Muscle of arm (tissue), 12 donors: ENCODE data around the gene MEGF9. TPM values are rescaled to one million over a fixed set of nuclear protein-coding genes. Genes with fewer than 3 reads are reported as not detected.

Experiments
- DNase-seq: peaks from one replicate; pipeline ENCODE4 v3.0.0-alpha.2; 2013
- polyA plus RNA-seq, 12 donors: library from polyadenylated mRNA; unstranded; fragments of 120-200 nt; gene quantifications; one replicate each; pipeline ENCODE4 v1.2.1, GENCODE V29; 2013; ENCODE audit not compliant: insufficient read length in 12 of 12

MEGF9 gene
- polyA plus RNA-seq, 12 donors, result 6.5 to 16.9 (median 8.0) TPM; not detected in 1

GRCh38 chr9:120708526-120709224 lies 5.6 kb downstream of the MEGF9 start:
- no peak for DNase-seq

GRCh38 chr9:120707170-120707569 lies 7.1 kb downstream of the MEGF9 start:
- no peak for DNase-seq

DNA sequence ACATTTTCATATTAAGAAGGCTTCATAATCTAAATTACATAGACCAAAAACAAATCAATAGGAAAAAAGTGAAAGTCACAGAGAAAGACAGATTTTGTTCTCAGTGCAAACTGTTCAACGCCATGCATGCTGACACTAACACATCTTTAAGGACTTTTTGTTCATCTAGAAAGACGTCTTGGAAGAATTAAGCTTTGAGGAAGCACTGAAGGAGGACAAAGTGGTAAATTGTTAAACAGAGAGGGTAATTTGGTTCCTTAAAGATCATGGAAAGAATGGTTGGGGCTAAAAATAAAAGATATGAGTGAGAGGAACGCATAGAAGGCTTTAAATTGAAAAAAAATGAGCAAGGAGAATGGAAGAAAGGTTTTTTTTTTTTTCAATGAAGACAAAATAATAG lies 9.1 kb downstream of the MEGF9 start:
- DNase-seq, result no peak

DNA sequence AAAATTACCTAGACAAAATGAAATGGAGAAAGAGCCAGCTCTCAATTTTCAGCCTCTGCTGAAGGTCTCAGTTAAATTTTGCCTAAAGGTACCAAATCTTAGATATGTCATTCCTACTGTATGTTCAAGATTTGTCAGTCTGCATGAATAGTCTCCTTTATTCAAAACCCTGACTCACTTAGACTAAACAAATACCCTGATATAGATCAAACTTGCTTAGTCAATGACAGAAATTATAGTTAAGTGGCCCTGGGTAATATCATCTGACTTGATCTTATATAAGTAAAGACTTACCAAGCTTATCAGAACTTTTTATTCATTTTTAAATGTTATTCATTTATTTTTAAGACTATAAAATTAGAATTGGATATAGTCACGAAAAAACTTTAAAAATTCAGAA lies 12.2 kb downstream of the MEGF9 start:
- DNase-seq, result no peak

- DNase-seq, result no peak
Measured at GRCh38 chr9:120701248-120701647, 13.0 kb downstream of the MEGF9 start.

DNA sequence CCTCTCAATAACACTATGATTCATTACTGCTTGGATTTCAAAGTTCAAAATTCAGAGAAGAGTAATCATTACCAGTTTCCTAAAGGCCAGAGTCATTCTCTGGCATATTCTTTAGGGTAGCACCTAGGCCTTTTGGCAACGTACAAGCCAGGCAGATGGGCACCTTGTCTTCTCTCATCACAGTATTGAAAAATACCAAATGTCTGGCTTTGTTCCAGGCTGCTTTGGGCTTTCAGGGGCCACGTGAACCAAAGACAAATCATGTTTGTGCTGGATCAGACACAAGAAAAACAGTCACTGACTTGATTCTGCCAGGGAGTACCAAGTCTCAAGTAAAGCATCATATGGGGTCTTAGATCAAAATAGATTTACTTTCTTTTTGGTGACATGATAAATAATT lies 15.5 kb downstream of the MEGF9 start:
- DNase-seq, result no peak

DNA sequence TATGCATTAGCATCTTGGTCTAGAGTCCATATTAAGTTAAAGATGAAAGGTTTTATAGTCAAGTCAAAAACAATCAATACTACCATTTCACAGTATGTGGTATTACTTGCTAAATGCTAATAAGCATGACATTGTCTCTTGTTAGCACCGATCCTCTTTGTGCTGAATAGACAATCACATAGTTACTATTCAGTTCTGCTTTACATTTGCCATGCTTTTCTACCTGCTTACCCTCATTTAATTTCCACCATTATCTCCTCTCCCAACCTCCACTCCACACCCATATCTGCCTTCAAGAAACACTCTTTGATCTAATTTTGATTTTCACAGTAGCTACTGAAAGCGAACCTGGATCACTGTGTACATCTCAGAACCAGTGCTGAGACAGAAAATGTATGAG lies 16.8 kb downstream of the MEGF9 start:
- no peak for DNase-seq

GRCh38 chr9:120696551-120697230 lies 17.6 kb downstream of the MEGF9 start:
- no peak for DNase-seq

DNA sequence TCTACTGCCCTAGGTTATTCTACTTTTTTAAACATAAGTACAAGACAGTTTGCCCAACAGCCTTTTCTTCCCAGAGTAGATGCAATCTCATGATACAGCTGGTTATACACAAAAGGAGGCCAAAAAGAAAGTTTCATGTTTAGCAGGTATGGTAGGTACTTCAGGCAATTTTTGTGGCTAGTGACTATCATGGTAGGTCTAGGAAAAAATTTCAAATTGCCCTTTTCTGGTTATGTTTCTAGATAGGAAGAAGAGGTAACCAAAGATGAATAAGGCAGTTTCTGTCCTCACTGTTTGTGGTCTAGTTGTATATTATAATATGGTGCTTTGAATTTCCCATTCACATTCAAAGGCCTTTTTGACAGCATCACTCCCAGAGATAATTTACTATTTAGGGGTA lies 19.7 kb downstream of the MEGF9 start:
- no peak for DNase-seq

GRCh38 chr9:120693700-120694008 lies 20.6 kb downstream of the MEGF9 start:
- no peak for DNase-seq

DNA sequence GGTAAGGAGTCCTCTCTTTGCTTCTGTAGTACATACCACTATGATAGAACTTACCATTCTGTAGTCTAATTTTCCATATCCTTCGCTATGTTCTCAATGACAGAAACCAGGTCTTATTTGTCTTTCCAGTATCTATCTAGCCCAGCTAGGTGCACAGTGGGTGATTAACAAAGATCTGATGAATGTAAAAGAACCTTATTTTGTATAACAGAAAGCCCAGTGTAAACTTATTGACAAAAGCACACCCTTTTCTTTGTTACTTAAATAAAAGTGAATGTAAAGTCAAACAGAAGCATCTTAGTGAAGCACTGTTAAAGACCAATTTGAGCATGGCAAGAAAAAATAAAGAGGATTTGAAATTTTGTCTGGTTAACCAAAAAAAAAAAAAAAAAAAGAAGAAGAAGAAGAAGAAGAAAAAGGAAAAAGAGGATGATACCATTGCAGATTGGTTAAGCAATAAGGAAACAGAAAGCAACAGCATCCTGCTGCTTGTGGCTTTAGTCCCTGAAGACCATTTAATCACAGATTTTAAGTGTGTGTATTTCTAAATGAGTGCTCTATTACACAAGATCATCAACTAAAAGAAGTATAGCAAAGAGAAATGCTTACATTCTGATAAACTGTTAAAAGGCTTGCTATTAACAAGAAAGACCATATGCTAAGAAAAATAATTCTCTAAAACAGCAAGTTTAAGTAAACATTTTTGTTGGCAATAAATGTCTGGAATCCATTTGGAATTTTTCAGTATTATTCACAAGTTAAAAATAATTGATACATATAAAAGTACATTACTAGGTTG lies 21.2 kb downstream of the MEGF9 start:
- no peak for DNase-seq

DNA sequence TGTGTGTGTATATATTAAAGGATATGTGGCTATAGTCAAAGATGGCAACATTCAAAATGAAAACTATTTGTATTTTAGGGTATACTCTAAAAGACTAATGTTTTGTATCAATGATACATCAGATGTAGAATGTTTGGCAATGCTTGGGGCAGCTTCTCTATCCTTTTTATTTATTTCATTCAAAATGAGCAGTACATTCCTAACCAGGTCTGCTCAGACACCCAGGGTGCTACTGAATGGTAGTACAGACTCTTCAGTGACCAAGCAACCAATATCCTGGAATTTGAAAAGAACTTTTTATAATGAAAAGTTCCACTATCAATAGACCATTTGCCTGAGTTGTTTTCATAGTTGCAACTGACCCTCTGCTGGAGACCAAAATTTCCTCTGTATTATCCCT lies 23.9 kb downstream of the MEGF9 start:
- no peak for DNase-seq

GRCh38 chr9:120689860-120690259 lies 24.4 kb downstream of the MEGF9 start:
- no peak for DNase-seq

DNA sequence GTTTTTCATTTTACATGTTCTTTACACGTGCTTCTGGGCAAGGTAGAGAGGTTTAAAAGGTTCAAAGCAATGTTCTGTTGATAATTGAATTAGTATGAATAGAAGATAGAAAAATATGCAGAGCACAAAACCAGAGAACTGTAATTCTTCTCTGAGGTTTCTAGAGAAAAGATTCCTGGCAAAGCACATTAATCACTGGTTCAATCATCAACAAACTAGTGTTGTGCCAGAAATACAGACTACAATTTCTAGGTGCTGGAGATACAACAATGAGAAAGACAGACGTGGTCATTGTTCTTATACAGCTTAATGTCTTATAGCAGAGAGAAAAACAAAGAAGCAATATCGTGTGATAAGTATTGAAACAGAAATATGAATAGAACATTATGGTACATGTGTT lies 25.5 kb downstream of the MEGF9 start:
- no peak for DNase-seq

DNA sequence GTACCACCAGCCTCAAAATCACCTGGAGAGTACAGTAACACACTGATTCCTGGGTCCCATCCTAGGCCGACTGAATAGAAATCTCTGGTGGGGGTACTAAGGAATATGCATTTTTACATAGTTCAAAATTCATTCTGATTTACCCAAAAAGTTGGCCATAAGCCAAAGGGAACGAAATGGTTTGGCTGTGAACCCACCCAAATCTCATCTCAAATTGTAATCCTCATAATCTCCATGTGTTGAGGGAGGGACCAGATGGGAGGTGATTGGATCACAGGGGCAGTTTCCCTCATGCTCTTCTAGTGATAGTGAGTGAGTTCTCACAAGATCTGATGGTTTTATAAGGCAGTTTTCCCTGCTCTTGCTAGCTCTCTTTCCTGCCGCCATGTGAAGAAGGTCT lies 31.1 kb downstream of the MEGF9 start:
- DNase-seq, result no peak

DNA sequence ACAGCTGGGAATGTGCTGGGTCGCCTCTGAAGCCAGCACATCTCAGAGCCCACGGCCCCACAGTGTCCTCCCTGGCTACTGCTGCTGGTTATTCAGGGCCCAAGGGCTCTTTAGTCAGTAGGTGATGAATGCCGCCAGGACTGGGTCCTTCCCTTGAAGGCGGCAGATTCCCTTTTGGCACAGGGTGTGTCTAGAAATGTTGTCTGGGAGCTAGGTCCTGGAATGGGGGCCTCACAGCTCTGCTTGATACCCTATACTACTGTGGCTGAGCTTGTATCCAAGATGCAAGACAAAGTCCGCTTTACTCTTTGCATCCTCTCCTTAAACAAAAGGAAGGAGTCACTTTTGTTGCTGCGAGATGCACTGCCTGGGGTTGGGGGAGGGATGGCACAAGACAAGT lies 33.1 kb downstream of the MEGF9 start:
- no peak for DNase-seq

GRCh38 chr9:120680579-120680978 lies 33.7 kb downstream of the MEGF9 start:
- no peak for DNase-seq

DNA sequence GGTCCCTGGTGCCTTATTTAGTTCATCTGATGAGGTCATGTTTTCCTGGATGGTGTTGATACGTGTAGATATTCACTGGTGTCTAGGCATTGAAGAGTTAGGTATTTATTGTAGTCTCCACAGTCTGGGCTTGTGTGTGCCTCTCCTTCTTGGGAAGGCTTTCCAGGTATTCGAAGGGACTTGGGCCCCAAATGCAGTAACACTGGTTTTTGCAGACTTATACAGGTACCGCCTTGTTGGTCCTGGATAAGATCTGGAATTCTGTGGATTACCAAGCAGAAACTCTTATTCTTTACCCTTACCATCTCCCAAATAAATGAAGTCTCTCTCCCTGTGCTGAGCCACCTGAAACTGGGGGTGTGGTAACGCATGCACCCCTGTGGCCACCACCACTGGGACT lies 34.1 kb downstream of the MEGF9 start:
- no peak for DNase-seq

DNA sequence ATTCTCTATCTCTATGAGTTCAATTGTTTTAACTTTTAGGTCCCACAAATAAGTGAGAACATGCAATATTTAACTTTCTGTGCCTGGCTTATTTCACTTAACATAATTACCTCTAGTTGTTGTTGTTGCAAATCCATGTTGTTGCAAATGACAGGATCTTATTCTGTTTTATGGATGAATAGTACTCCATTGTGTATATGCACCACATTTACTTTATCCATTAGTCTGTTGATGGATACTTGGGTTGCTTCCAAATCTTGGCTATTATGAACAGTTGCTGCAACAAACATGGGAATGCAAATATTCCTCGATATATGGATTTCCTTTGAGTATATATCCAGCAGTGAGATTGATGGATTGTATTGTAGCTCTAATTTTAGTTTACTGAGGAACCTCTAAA lies 36.3 kb downstream of the MEGF9 start:
- DNase-seq, result no peak

- DNase-seq, result no peak
Measured at GRCh38 chr9:120676767-120677402, 37.4 kb downstream of the MEGF9 start.

- no peak for DNase-seq
Measured at GRCh38 chr9:120668399-120668798, 45.9 kb downstream of the MEGF9 start.

GRCh38 chr9:120663950-120664349 lies 50.3 kb downstream of the MEGF9 start:
- DNase-seq, result no peak

DNA sequence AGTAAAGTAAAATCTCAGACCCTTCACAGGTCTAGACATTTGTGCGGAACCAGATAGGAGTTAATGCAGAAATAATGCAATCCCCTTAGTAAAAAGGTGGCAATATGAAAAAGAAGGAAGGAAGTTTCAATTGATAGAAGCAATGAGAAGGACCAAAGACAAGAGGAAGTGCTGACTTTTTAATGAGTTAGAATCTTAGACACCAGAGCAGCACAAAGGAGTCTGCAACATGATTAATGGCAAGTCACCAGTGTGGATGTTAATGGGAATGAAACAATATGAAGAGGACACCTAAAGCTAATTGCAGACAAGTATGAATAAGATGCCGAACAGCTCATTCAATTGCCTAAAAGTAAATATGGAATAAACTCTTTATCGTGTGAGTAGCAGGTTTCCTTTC lies 50.9 kb downstream of the MEGF9 start:
- DNase-seq, result no peak
